ENCODE measurements around the gene GRIN2A.

- TF ChIP-seq EZH2 (IDR thresholded peaks at IDR 0.05; ENCODE audit: low read length) (no peak), CTCF (optimal IDR thresholded peaks at IDR 0.05 in 1 of 3, IDR thresholded peaks at IDR 0.05 in 1 of 3, conservative IDR thresholded peaks at IDR 0.05 in 1 of 3; ENCODE audit: extremely low read depth in 1 of 3, insufficient read depth in 2 of 3, low read length in 3 of 3) (no peak)
Measured at GRCh38 chr16:10110552-10110951, 71.7 kb downstream of the GRIN2A start.

Data from keratinocyte (primary cell).